ENCODE data around the gene PTPN14. TPM values are rescaled to one million over a fixed set of nuclear protein-coding genes. Genes with fewer than 3 reads are reported as not detected.

The PTPN14 gene
- total RNA-seq, 1 experiment from 2014 or later, result 76.4 TPM

DNA sequence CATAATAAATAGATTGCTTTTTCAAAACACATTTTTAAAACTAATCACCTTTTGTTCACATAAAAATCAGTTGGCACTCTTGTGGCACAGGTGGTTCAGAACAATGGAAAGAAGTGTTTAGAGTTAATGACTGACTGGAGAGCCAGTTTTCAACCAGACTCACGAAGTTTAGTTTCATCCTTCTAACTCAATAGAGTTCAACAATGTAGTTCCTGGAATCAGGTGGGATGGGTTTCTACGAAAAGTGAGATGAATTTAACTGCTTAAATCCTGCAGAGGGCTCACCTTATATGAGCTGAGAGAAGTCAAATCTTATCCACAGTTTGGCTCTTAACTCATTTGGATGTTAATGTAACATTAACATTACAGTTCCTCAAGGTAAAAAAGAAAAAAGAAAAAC lies 153.9 kb downstream of the PTPN14 start:
- Histone ChIP-seq H3T11ph (ENCODE audit: low read length) (no peak overlapping the region), H3K79me2 (ENCODE audit: insufficient read depth, low read length) (no peaks in the 10 kb centered on the region), H2AK5ac (ENCODE audit: insufficient read length, low read length) (no peak overlapping the region), H3K23me2 (ENCODE audit: insufficient read length, low read depth, low read length, poor library complexity, severe bottlenecking) (no peaks in the 10 kb centered on the region), H4K20me1 (ENCODE audit: control insufficient read depth, insufficient read depth, insufficient read length) (no peaks in the 10 kb centered on the region), H2BK15ac (ENCODE audit: low read depth, low read length) (no peak overlapping the region), H2BK120ac (ENCODE audit: low read depth, low read length, poor library complexity, severe bottlenecking) (no peak overlapping the region), H3K9ac (ENCODE audit: extremely low read depth, insufficient read length, low read length) (no peak overlapping the region), H3K4ac (ENCODE audit: low read depth, low read length) (no peak overlapping the region), H3K4me1 (ENCODE audit: insufficient read depth, low read length) (peaks cover 5% of the 10 kb centered on the region; the same call in 1 of the 2 replicates), H3K9me3 (ENCODE audit: control insufficient read depth, low read depth, low read length) (no peaks in the 10 kb centered on the region), H2BK12ac (ENCODE audit: insufficient read length, low read depth, low read length) (no peak overlapping the region), H3K27me3 (ENCODE audit: insufficient read depth, low read length) (no peaks in the 10 kb centered on the region), H3K18ac (ENCODE audit: insufficient read length, low read depth, low read length) (no peak overlapping the region), H2AFZ (ENCODE audit: low read length) (no peak overlapping the region), H3K79me1 (ENCODE audit: insufficient read depth, low read depth, low read length, poor library complexity, severe bottlenecking) (no peaks in the 10 kb centered on the region), H2BK5ac (ENCODE audit: insufficient read length, low read length) (no peak overlapping the region), H3K14ac (ENCODE audit: insufficient read depth, low read length) (no peak overlapping the region), H2BK20ac (ENCODE audit: low read depth, low read length, poor library complexity, severe bottlenecking) (no peak overlapping the region), H3K4me2 (ENCODE audit: insufficient read depth, insufficient read length, low read length) (no peak overlapping the region), H3K56ac (ENCODE audit: insufficient read length, low read depth, low read length) (no peak overlapping the region), H4K8ac (replicated peaks; ENCODE audit: insufficient read length, low read depth, low read length) (no peak overlapping the region), H4K5ac (ENCODE audit: insufficient read length, low read depth, low read length) (no peak overlapping the region), H3K27ac (ENCODE audit: insufficient read length, low read depth, low read length) (no peak overlapping the region), H4K91ac (ENCODE audit: insufficient read length, low read depth, low read length) (no peak overlapping the region), H3K23ac (ENCODE audit: insufficient read length, low read depth, low read length) (no peak overlapping the region)
- WGBS (ENCODE audit: extremely low coverage, insufficient read length, low lambda C conversion rate), result no CpG with 5 or more reads among the region's 2 CpGs
- no peak for DNase-seq
- Mint-ChIP-seq H3K4me3 (no peak overlapping the region), H3K27ac (peak overlapping the region in 1 of 3 experiments; percentile 18; a peak in 2 of 7 replicates), H3K9me3 (no peaks in the 10 kb centered on the region), H3K4me1 (peaks cover 20% of the 10 kb centered on the region in 2 experiments), H3K36me3 (ENCODE audit: insufficient read depth in 1 of 3, low read depth in 3 of 3) (peaks cover 3 to 70% (median 50%) of the 10 kb centered on the region in 3 experiments; a peak in 4 of 7 replicates), H3K27me3 (ENCODE audit: low read depth) (no peaks in the 10 kb centered on the region; the same call in 1 of the 2 replicates)
- TF ChIP-seq, protein P1, sequence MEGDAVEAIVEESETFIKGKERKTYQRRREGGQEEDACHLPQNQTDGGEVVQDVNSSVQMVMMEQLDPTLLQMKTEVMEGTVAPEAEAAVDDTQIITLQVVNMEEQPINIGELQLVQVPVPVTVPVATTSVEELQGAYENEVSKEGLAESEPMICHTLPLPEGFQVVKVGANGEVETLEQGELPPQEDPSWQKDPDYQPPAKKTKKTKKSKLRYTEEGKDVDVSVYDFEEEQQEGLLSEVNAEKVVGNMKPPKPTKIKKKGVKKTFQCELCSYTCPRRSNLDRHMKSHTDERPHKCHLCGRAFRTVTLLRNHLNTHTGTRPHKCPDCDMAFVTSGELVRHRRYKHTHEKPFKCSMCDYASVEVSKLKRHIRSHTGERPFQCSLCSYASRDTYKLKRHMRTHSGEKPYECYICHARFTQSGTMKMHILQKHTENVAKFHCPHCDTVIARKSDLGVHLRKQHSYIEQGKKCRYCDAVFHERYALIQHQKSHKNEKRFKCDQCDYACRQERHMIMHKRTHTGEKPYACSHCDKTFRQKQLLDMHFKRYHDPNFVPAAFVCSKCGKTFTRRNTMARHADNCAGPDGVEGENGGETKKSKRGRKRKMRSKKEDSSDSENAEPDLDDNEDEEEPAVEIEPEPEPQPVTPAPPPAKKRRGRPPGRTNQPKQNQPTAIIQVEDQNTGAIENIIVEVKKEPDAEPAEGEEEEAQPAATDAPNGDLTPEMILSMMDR (conservative IDR thresholded peaks at IDR 0.05), result no peak
